BE2C (cell line): Measurements from ENCODE around the gene ZNF362.

Experiments used
- DNase-seq: peaks from one replicate; pipeline ENCODE4 v3.0.0-alpha.2; 2020
- H3K27me3 ChIP-seq: fragments of 250-450 bp; sonication (Bioruptor Pico); 2 replicates; pipeline ENCODE4 v1.5.1; 2020; ENCODE audit warnings: mild to moderate bottlenecking
- H3K36me3 ChIP-seq: fragments of 250-450 bp; sonication (Bioruptor Pico); 2 replicates; pipeline ENCODE4 v1.5.1; 2020; ENCODE audit warnings: mild to moderate bottlenecking
- H3K4me1 ChIP-seq: fragments of 250-450 bp; sonication (Bioruptor Pico); 2 replicates; pipeline ENCODE4 v1.5.1; 2020
- H3K4me3 ChIP-seq: 2 replicates; pipeline ENCODE4 v1.5.1; 2011; ENCODE audit warnings: low read depth, low read length
- H3K9me3 ChIP-seq: fragments of 250-450 bp; sonication (Bioruptor Pico); 2 replicates; pipeline ENCODE4 v1.5.1; 2020
- CTCF ChIP-seq: IDR thresholded peaks from 2 replicates; pipeline ENCODE4 v1.5.1; 2012; ENCODE audit warnings: mild to moderate bottlenecking, low read depth, low read length

ZNF362 gene

GRCh38 chr1:33324677-33325575 lies 68.6 kb downstream of the ZNF362 start:
- Histone ChIP-seq H3K27me3 (no peaks in the 10 kb centered on the region), H3K9me3 (no peaks in the 10 kb centered on the region), H3K4me1 (no peaks in the 10 kb centered on the region), H3K4me3 (no peak overlapping the region), H3K36me3 (peaks cover 14% of the 10 kb centered on the region)
- TF ChIP-seq CTCF: no peak
- no peak for DNase-seq

GRCh38 chr1:33326785-33327184 lies 70.5 kb downstream of the ZNF362 start:
- Histone ChIP-seq H3K36me3 (peaks cover 20% of the 10 kb centered on the region), H3K27me3 (no peaks in the 10 kb centered on the region), H3K9me3 (no peaks in the 10 kb centered on the region), H3K4me3 (no peak overlapping the region), H3K4me1 (no peaks in the 10 kb centered on the region)
- DNase-seq: no peak
- TF ChIP-seq CTCF: no peak

GRCh38 chr1:33327587-33328325 lies 71.5 kb downstream of the ZNF362 start:
- H3K4me3 ChIP-seq: no peak overlapping the region
- no peaks in the 10 kb centered on the region for H3K27me3 ChIP-seq
- H3K36me3 ChIP-seq: peaks cover 20% of the 10 kb centered on the region
- no peak for TF ChIP-seq CTCF
- H3K9me3 ChIP-seq: no peaks in the 10 kb centered on the region
- no peak for DNase-seq
- no peaks in the 10 kb centered on the region for H3K4me1 ChIP-seq

GRCh38 chr1:33328817-33329216 lies 72.5 kb downstream of the ZNF362 start:
- H3K9me3 ChIP-seq: no peaks in the 10 kb centered on the region
- no peak overlapping the region for H3K4me3 ChIP-seq
- H3K27me3 ChIP-seq: no peaks in the 10 kb centered on the region
- H3K36me3 ChIP-seq: peaks cover 20% of the 10 kb centered on the region
- no peaks in the 10 kb centered on the region for H3K4me1 ChIP-seq
- no peak for DNase-seq
- no peak for TF ChIP-seq CTCF

- no peak overlapping the region for H3K4me3 ChIP-seq
- DNase-seq: no peak
- no peaks in the 10 kb centered on the region for H3K4me1 ChIP-seq
- no peaks in the 10 kb centered on the region for H3K9me3 ChIP-seq
- no peaks in the 10 kb centered on the region for H3K27me3 ChIP-seq
- H3K36me3 ChIP-seq: peaks cover 20% of the 10 kb centered on the region
- TF ChIP-seq CTCF: no peak
Measured at GRCh38 chr1:33329600-33330305, 73.5 kb downstream of the ZNF362 start.
